HG02763 (cell line): ENCODE results near the gene JAK1.
"Not testable (repeated sequence)": the region's sequence is repeated elsewhere in the genome, so short reads cannot be mapped to it uniquely, and the experiment has no call there.

Experiments used
- ATAC-seq: cut with Tn5 transposase; IDR thresholded peaks from one replicate; pipeline ENCODE4 v1.9.1; 2021; ENCODE audit warnings: mild to moderate bottlenecking, moderate library complexity; ENCODE audit not compliant: unreplicated experiment

The JAK1 gene

GRCh38 chr1:64844175-64844574 lies 122.2 kb downstream of the JAK1 start:
- ATAC-seq, result no peak

- ATAC-seq, result no peak
Observed at GRCh38 chr1:64843675-64844074, 122.7 kb downstream of the JAK1 start.

- no peak for ATAC-seq
Observed at GRCh38 chr1:64842224-64842623, 124.1 kb downstream of the JAK1 start.

GRCh38 chr1:64841330-64842065 lies 124.9 kb downstream of the JAK1 start:
- ATAC-seq, result no peak

- ATAC-seq, result no peak
Observed at GRCh38 chr1:64839732-64840405, 126.5 kb downstream of the JAK1 start.

GRCh38 chr1:64839261-64839660 lies 127.1 kb downstream of the JAK1 start:
- no peak for ATAC-seq

- no peak for ATAC-seq
Observed at GRCh38 chr1:64838486-64838885, 127.9 kb downstream of the JAK1 start.

- no peak for ATAC-seq
Observed at GRCh38 chr1:64836802-64837201, 129.5 kb downstream of the JAK1 start.

GRCh38 chr1:64834734-64835133 lies 131.6 kb downstream of the JAK1 start:
- no peak for ATAC-seq

GRCh38 chr1:64830030-64830651 lies 136.2 kb downstream of the JAK1 start:
- ATAC-seq, result no peak

GRCh38 chr1:64829411-64830029 lies 136.8 kb downstream of the JAK1 start:
- no peak for ATAC-seq

- no peak for ATAC-seq
Observed at GRCh38 chr1:64828829-64829228, 137.5 kb downstream of the JAK1 start.

- ATAC-seq, result no peak
Observed at GRCh38 chr1:64826991-64827390, 139.4 kb downstream of the JAK1 start.

- ATAC-seq, result no peak
Observed at GRCh38 chr1:64823691-64824476, 142.5 kb downstream of the JAK1 start.

GRCh38 chr1:64822621-64823020 lies 143.7 kb downstream of the JAK1 start:
- ATAC-seq, result no peak

- ATAC-seq, result not testable (repeated sequence)
Observed at GRCh38 chr1:64820572-64820971, 145.8 kb downstream of the JAK1 start.

- ATAC-seq, result not testable (repeated sequence)
Observed at GRCh38 chr1:64817364-64817763, 149.0 kb downstream of the JAK1 start.

- no peak for ATAC-seq
Observed at GRCh38 chr1:64814427-64814826, 151.9 kb downstream of the JAK1 start.

- ATAC-seq, result no peak
Observed at GRCh38 chr1:64811131-64811530, 155.2 kb downstream of the JAK1 start.

GRCh38 chr1:64810001-64810400 lies 156.3 kb downstream of the JAK1 start:
- ATAC-seq, result no peak

- ATAC-seq, result no peak
Observed at GRCh38 chr1:64809309-64809708, 157.0 kb downstream of the JAK1 start.
